Smooth muscle cell (in vitro differentiated cells): Measurements from ENCODE around the gene C17orf114.

Experiments
- DNase-seq: peaks from one replicate; lab custom pipeline; 2025; ENCODE audit not compliant: unreplicated experiment; lab: John Stamatoyannopoulos, UW
- H2AFZ ChIP-seq: fragments of 200-600 bp; sonication (generic); 2 replicates; pipeline ENCODE4 v1.6.0; 2016; ENCODE audit warnings: antibody characterized with exemption, low read depth, mild to moderate bottlenecking
- H3F3A ChIP-seq: fragments of 200-600 bp; sonication (generic); 2 replicates; pipeline ENCODE4 v1.6.0; 2017; ENCODE audit warnings: antibody characterized with exemption, low read depth
- H3K27ac ChIP-seq: fragments of 200-600 bp; sonication (generic); 2 replicates; pipeline ENCODE4 v1.5.1; 2016; ENCODE audit warnings: low read depth, mild to moderate bottlenecking
- H3K27me3 ChIP-seq: fragments of 200-600 bp; sonication (generic); 2 replicates; pipeline ENCODE4 v1.6.1; 2016; ENCODE audit warnings: low read depth, mild to moderate bottlenecking
- H3K36me3 ChIP-seq: fragments of 200-600 bp; sonication (generic); 2 replicates; pipeline ENCODE4 v1.5.1; 2016; ENCODE audit warnings: low read depth
- H3K4me1 ChIP-seq: fragments of 200-600 bp; sonication (generic); 2 replicates; pipeline ENCODE4 v1.5.1; 2016; ENCODE audit warnings: low read depth
- H3K4me2 ChIP-seq: fragments of 200-600 bp; sonication (generic); 2 replicates; pipeline ENCODE4 v1.6.0; 2016; ENCODE audit warnings: mild to moderate bottlenecking
- H3K4me3 ChIP-seq: fragments of 200-600 bp; sonication (generic); 2 replicates; pipeline ENCODE4 v1.5.1; 2016; ENCODE audit warnings: mild to moderate bottlenecking
- H3K79me2 ChIP-seq: fragments of 200-600 bp; sonication (generic); 2 replicates; pipeline ENCODE4 v1.6.0; 2016; ENCODE audit warnings: low read depth, mild to moderate bottlenecking
- H3K9ac ChIP-seq: fragments of 200-600 bp; sonication (generic); 2 replicates; pipeline ENCODE4 v1.6.0; 2016; ENCODE audit warnings: low read depth
- H3K9me3 ChIP-seq: fragments of 200-600 bp; sonication (generic); replicated peaks from 2 replicates; pipeline ENCODE4 v1.5.1; 2016; ENCODE audit warnings: low read depth
- H4K20me1 ChIP-seq: fragments of 200-600 bp; sonication (generic); 2 replicates; pipeline ENCODE4 v1.6.0; 2016; ENCODE audit warnings: low read depth
- WGBS: methylation state at CpG from one replicate; pipeline ENCODE4 v1.1.7; 2016; ENCODE audit warnings: low lambda C conversion rate; 5-methylcytosine and 5-hydroxymethylcytosine counted together
- TF ChIP-seq, protein P1 (sequence below): fragments of 200-600 bp; sonication (generic); IDR thresholded peaks from 2 replicates; pipeline ENCODE4 v1.5.1; 2017; ENCODE audit warnings: borderline replicate concordance, mild to moderate bottlenecking, antibody characterized with exemption; ENCODE audit not compliant: insufficient read depth, poor library complexity, severe bottlenecking

Gene C17orf114

GRCh38 chr17:4839221-4839620 lies 37.1 kb upstream of the C17orf114 start:
- peak overlapping the region; percentile 74 for H3K4me2 ChIP-seq
- H3K36me3 ChIP-seq, result no peaks in the 10 kb centered on the region
- no peak for DNase-seq
- H3K27me3 ChIP-seq, result no peaks in the 10 kb centered on the region
- peaks cover 9% of the 10 kb centered on the region for H3K4me1 ChIP-seq
- TF ChIP-seq, protein P1, sequence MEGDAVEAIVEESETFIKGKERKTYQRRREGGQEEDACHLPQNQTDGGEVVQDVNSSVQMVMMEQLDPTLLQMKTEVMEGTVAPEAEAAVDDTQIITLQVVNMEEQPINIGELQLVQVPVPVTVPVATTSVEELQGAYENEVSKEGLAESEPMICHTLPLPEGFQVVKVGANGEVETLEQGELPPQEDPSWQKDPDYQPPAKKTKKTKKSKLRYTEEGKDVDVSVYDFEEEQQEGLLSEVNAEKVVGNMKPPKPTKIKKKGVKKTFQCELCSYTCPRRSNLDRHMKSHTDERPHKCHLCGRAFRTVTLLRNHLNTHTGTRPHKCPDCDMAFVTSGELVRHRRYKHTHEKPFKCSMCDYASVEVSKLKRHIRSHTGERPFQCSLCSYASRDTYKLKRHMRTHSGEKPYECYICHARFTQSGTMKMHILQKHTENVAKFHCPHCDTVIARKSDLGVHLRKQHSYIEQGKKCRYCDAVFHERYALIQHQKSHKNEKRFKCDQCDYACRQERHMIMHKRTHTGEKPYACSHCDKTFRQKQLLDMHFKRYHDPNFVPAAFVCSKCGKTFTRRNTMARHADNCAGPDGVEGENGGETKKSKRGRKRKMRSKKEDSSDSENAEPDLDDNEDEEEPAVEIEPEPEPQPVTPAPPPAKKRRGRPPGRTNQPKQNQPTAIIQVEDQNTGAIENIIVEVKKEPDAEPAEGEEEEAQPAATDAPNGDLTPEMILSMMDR, result no peak
- peaks cover 88% of the 10 kb centered on the region for H4K20me1 ChIP-seq
- peak overlapping the region; percentile 81 for H3K27ac ChIP-seq
- H3K4me3 ChIP-seq, result no peak overlapping the region
- peaks cover 72% of the 10 kb centered on the region for H3K79me2 ChIP-seq
- 92% methylated on average over 8 of the region's 8 CpGs for WGBS
- no peak overlapping the region for H2AFZ ChIP-seq
- peaks cover 20% of the 10 kb centered on the region for H3F3A ChIP-seq
- H3K9ac ChIP-seq, result peak overlapping the region; percentile 45
- H3K9me3 ChIP-seq, result no peaks in the 10 kb centered on the region

DNA sequence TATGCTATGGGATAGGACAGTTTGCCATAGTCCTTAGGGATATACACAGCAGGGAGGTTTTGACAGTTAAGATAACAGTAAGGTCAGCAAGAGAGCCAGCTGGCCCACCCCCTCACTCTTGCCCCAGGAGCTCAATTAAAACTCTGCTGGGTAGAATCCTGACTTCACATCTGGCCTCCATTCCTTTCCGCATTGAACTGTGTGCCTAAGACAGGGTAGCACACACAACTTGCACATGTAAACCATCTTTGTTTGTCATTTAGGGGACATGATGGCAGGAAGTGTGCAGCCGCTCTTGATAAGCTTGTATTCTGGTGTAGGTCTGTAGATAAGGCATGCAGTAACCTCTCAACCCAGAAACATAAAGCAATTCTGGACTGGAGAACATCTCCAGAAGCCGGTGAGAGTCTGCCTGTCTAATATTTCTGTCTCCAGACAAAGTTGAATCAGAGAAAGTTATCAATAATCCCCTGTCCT lies 36.2 kb upstream of the C17orf114 start:
- Histone ChIP-seq H3K27me3 (no peaks in the 10 kb centered on the region), H3K79me2 (peaks cover 72% of the 10 kb centered on the region)

DNA sequence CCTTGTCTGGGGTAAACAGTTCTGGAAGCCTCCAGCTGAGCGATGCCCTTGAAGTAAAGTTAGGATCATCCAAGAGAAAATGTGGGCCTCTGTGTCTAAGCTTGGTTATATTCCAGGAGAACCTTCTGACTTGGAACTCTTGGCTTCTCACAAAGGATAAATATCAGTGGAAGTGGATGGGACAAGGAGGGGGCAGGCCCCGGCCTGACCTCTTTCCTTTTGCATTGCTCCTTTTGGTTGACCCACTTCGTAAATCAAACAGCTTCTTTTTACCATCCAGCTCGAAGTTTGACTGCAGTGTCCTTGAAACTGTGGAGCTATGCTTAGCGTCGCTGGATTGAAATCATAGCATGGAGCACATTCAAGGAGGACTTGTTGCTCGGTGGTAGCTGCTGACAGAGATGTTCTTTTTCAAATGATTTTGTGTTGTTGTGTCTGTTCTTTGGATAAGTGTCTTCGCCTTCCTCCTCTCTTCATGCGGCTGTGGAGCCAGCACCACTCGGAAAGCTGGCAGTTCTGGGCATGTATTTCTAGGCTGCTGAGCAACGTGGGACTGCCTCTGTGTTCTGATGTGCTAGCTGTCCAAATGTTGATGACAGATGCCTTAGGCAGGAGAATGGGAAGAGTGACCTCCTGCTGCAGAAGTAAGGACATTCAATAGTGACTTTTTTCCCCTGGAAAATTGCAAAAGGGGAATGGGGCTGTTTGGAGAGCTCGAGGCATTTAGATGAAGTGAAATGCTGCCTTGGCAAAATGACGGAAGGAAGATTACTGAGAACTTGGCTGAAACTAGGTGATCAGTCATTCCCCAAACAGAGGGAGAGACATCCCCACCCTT lies 35.6 kb upstream of the C17orf114 start:
- H3K4me2 ChIP-seq, result peak overlapping the region; percentile 9
- H3K9me3 ChIP-seq, result no peaks in the 10 kb centered on the region
- TF ChIP-seq, protein P1, result no peak
- no peak overlapping the region for H2AFZ ChIP-seq
- no peak overlapping the region for H3K27ac ChIP-seq
- WGBS, result 74% methylated on average over 13 of the region's 13 CpGs
- no peaks in the 10 kb centered on the region for H3K27me3 ChIP-seq
- H3K4me3 ChIP-seq, result no peak overlapping the region
- peaks cover 76% of the 10 kb centered on the region for H4K20me1 ChIP-seq
- H3K4me1 ChIP-seq, result peaks cover 9% of the 10 kb centered on the region
- no peak overlapping the region for H3K9ac ChIP-seq
- no peaks in the 10 kb centered on the region for H3K36me3 ChIP-seq
- no peak for DNase-seq
- peaks cover 25% of the 10 kb centered on the region for H3F3A ChIP-seq
- H3K79me2 ChIP-seq, result peaks cover 66% of the 10 kb centered on the region

More for the DNA sequence above, 36.2 kb upstream of the C17orf114 start:
- Histone ChIP-seq H3K4me2 (peak overlapping the region; percentile 9), H3K4me3 (no peak overlapping the region), H2AFZ (no peak overlapping the region), H3K4me1 (peaks cover 9% of the 10 kb centered on the region), H3F3A (peaks cover 25% of the 10 kb centered on the region), H4K20me1 (peaks cover 82% of the 10 kb centered on the region), H3K36me3 (no peaks in the 10 kb centered on the region), H3K9me3 (no peaks in the 10 kb centered on the region), H3K9ac (no peak overlapping the region), H3K27ac (no peak overlapping the region)
- DNase-seq, result no peak
- WGBS, result 51% methylated on average over 3 of the region's 3 CpGs
- TF ChIP-seq, protein P1, result no peak

DNA sequence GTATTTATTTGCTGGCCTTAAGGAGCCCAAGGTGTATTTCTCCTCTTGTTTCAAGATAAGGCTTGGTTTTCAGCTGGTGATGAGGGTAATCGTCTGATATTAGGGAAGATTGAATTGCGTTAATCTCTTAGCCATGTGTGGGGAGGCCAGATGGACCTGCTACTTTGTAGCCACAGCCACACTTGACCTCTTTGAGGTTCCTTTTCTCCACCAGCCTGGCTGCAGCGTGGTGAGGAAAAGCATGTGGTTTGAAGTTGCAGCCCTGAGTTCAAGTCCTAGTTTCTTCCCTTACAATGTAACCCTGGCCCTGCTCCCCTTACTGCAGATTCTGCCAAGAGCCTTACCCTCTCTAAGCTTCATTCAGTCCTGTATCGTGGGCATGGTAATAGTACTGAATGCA lies 34.1 kb upstream of the C17orf114 start:
- no peaks in the 10 kb centered on the region for H3K27me3 ChIP-seq
- TF ChIP-seq, protein P1, result no peak
- DNase-seq, result no peak
- peaks cover 51% of the 10 kb centered on the region for H3K79me2 ChIP-seq
- H3K4me1 ChIP-seq, result peaks cover 9% of the 10 kb centered on the region
- no peak overlapping the region for H3K4me3 ChIP-seq
- no peak overlapping the region for H3K27ac ChIP-seq
- H3F3A ChIP-seq, result peaks cover 22% of the 10 kb centered on the region
- H2AFZ ChIP-seq, result no peak overlapping the region
- no peak overlapping the region for H3K4me2 ChIP-seq
- H3K9ac ChIP-seq, result no peak overlapping the region
- H3K9me3 ChIP-seq, result no peaks in the 10 kb centered on the region
- H3K36me3 ChIP-seq, result no peaks in the 10 kb centered on the region
- 93% methylated on average over 4 of the region's 4 CpGs for WGBS
- H4K20me1 ChIP-seq, result peaks cover 64% of the 10 kb centered on the region
